GM23338 (cell line): ENCODE results near the gene PCTP. TPM values are rescaled to one million over a fixed set of nuclear protein-coding genes. Genes with fewer than 3 reads are reported as not detected.

ENCODE experiments used
- ATAC-seq: fragments of 200-7000 bp; cut with Tn5 transposase; 3 replicates; pipeline ENCODE4 v1.9.1; 2020
- DNase-seq: peaks from one replicate; pipeline ENCODE4 v3.0.0-alpha.2; 2015; ENCODE audit warnings: low spot score
- H2AFZ ChIP-seq: fragments of 200-600 bp; sonication (generic); 2 replicates; pipeline ENCODE4 v1.8.0; 2016; ENCODE audit warnings: antibody characterized with exemption, mild to moderate bottlenecking, moderate library complexity
- H3F3A ChIP-seq: fragments of 200-600 bp; sonication (generic); replicated peaks from 2 replicates; pipeline ENCODE4 v1.8.0; 2017; ENCODE audit warnings: antibody characterized with exemption, mixed run types, low read depth
- H3K27ac ChIP-seq: fragments of 200-600 bp; sonication (generic); 2 replicates; pipeline ENCODE4 v1.6.1; 2016; ENCODE audit warnings: low read depth
- H3K27me3 ChIP-seq: fragments of 200-600 bp; sonication (generic); 2 replicates; pipeline ENCODE4 v1.8.0; 2016; ENCODE audit warnings: mild to moderate bottlenecking, mixed run types, moderate library complexity; ENCODE audit not compliant: insufficient read depth
- H3K36me3 ChIP-seq: fragments of 200-600 bp; sonication (generic); 2 replicates; pipeline ENCODE4 v1.8.0; 2016; ENCODE audit warnings: mild to moderate bottlenecking; ENCODE audit not compliant: insufficient read depth
- H3K4me1 ChIP-seq: fragments of 200-600 bp; sonication (generic); 2 replicates; pipeline ENCODE4 v1.8.0; 2016; ENCODE audit warnings: mild to moderate bottlenecking, moderate library complexity; ENCODE audit not compliant: insufficient read depth
- H3K4me2 ChIP-seq: fragments of 200-600 bp; sonication (generic); 2 replicates; pipeline ENCODE4 v1.7.1; 2017; ENCODE audit warnings: mixed run types
- H3K4me3 ChIP-seq: fragments of 200-600 bp; sonication (generic); 2 replicates; pipeline ENCODE4 v1.6.1; 2016; ENCODE audit warnings: mixed run types
- H3K79me2 ChIP-seq: fragments of 200-600 bp; sonication (generic); replicated peaks from 2 replicates; pipeline ENCODE4 v1.8.0; 2017; ENCODE audit warnings: mild to moderate bottlenecking; ENCODE audit not compliant: insufficient read depth
- H3K9me2 ChIP-seq: fragments of 200-600 bp; sonication (generic); 2 replicates; pipeline ENCODE4 v1.8.0; 2017; ENCODE audit not compliant: insufficient read depth
- H4K20me1 ChIP-seq: fragments of 200-600 bp; sonication (generic); replicated peaks from 2 replicates; pipeline ENCODE4 v1.8.0; 2017; ENCODE audit warnings: mild to moderate bottlenecking; ENCODE audit not compliant: insufficient read depth
- H3K27ac Mint-ChIP-seq: 2 replicates; pipeline ENCODE4 v1.8.0; 2020; ENCODE audit warnings: inconsistent platforms, mild to moderate bottlenecking, moderate library complexity, mixed read lengths
- H3K27me3 Mint-ChIP-seq: 3 replicates; pipeline ENCODE4 v1.8.0; 2022; ENCODE audit warnings: low read depth, mild to moderate bottlenecking, moderate library complexity, mixed read lengths, inconsistent platforms; ENCODE audit not compliant: insufficient read depth, poor library complexity
- H3K36me3 Mint-ChIP-seq: 3 replicates; pipeline ENCODE4 v1.8.0; 2021; ENCODE audit warnings: low read depth, mild to moderate bottlenecking, inconsistent platforms, moderate library complexity, mixed read lengths
- H3K4me1 Mint-ChIP-seq: 3 replicates; pipeline ENCODE4 v1.8.0; 2020; ENCODE audit warnings: mild to moderate bottlenecking, inconsistent platforms, mixed read lengths
- H3K4me3 Mint-ChIP-seq: 3 replicates; pipeline ENCODE4 v1.8.0; 2021; ENCODE audit warnings: moderate library complexity, mild to moderate bottlenecking, inconsistent platforms, mixed read lengths
- H3K9me3 Mint-ChIP-seq: 3 replicates; pipeline ENCODE4 v1.8.0; 2020; ENCODE audit warnings: moderate library complexity, mild to moderate bottlenecking, inconsistent platforms, mixed read lengths
- CREB1 ChIP-seq: fragments of 250-450 bp; sonication (Bioruptor Pico); IDR thresholded peaks from 2 replicates; pipeline ENCODE4 v1.5.0; 2020; ENCODE audit warnings: low read depth, mild to moderate bottlenecking, moderate library complexity
- EZH2 ChIP-seq: fragments of 200-600 bp; sonication (generic); IDR thresholded peaks from one replicate; pipeline ENCODE4 v1.8.0; 2017; ENCODE audit warnings: antibody characterized with exemption, mild to moderate bottlenecking, low read depth; ENCODE audit not compliant: unreplicated experiment
- EZH2phosphoT487 ChIP-seq: fragments of 200-600 bp; sonication (generic); IDR thresholded peaks from one replicate; pipeline ENCODE4 v1.8.1; 2018; ENCODE audit warnings: antibody characterized with exemption; ENCODE audit not compliant: unreplicated experiment
- JUNB ChIP-seq: IDR thresholded peaks from one replicate; pipeline ENCODE4 v1.6.1; 2016; ENCODE audit warnings: antibody characterized with exemption; ENCODE audit not compliant: unreplicated experiment
- NANOG ChIP-seq: IDR thresholded peaks from 2 replicates; pipeline ENCODE4 v1.6.1; 2016; ENCODE audit warnings: antibody characterized with exemption, borderline replicate concordance
- POLR2AphosphoS5 ChIP-seq: IDR thresholded peaks from 2 replicates; pipeline ENCODE4 v1.6.1; 2016; ENCODE audit warnings: antibody characterized with exemption, low read depth
- STAT1 ChIP-seq: IDR thresholded peaks from one replicate; pipeline ENCODE4 v1.6.1; 2016; ENCODE audit warnings: antibody characterized with exemption; ENCODE audit not compliant: unreplicated experiment
- ZNF331 ChIP-seq: fragments of 250-450 bp; sonication (Bioruptor Pico); IDR thresholded peaks from 2 replicates; pipeline ENCODE4 v1.5.0; 2020; ENCODE audit warnings: low read depth, mild to moderate bottlenecking, moderate library complexity
- ZNF462 ChIP-seq: fragments of 250-450 bp; sonication (Bioruptor Pico); IDR thresholded peaks from 2 replicates; pipeline ENCODE4 v1.5.0; 2020; ENCODE audit warnings: mild to moderate bottlenecking, moderate library complexity
- polyA plus RNA-seq: library from polyadenylated mRNA; unstranded; fragments of >200 nt; fragmentation: Nextera tagmentation; extraction: Ambion mirVana; gene quantifications from 2 replicates; pipeline ENCODE4 v1.2.1, GENCODE V29; 2016
- total RNA-seq: library from RNA; depleted of rRNA; stranded (reverse); fragments of >200 nt; shearing (Covaris generic); gene quantifications from 2 replicates; pipeline ENCODE4 v1.2.3, GENCODE V29; 2014
- TF ChIP-seq, protein P1 (sequence below): IDR thresholded peaks from 2 replicates; pipeline ENCODE4 v1.6.1; 2016; ENCODE audit warnings: antibody characterized with exemption

PCTP gene
- total and polyA plus RNA-seq, 2 experiments from 2014 or later = 6.4 to 12.3 TPM

DNA sequence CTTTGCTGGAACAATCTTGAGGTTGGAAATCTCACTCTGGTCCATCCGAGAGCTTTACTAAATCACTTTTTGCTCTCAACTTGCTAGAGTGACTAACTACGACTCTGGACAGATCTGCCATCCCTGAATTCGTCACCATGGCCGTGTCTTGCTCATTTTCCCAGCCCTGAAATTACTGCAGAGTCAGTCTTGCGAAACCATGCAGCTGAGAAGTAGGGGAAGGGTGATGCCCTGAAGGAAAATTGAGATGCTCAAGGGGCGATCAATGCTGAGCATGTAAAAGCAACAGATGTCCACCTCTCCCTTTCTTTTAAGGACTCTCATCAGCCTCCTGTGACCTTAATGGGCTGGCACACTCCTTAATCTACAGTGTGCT, 18.8 kb downstream of the PCTP start:
- no peaks in the 10 kb centered on the region for H3K4me1 ChIP-seq
- H2AFZ ChIP-seq = no peak overlapping the region
- H4K20me1 ChIP-seq = no peaks in the 10 kb centered on the region
- H3F3A ChIP-seq = no peaks in the 10 kb centered on the region
- no peak for TF ChIP-seq EZH2phosphoT487
- no peak for TF ChIP-seq EZH2
- TF ChIP-seq POLR2AphosphoS5 = no peak
- no peak for TF ChIP-seq STAT1
- no peak for TF ChIP-seq NANOG
- no peak for TF ChIP-seq ZNF331 (CRISPR knock-in tag)
- TF ChIP-seq CREB1 (CRISPR knock-in tag) = no peak
- TF ChIP-seq, protein P1, sequence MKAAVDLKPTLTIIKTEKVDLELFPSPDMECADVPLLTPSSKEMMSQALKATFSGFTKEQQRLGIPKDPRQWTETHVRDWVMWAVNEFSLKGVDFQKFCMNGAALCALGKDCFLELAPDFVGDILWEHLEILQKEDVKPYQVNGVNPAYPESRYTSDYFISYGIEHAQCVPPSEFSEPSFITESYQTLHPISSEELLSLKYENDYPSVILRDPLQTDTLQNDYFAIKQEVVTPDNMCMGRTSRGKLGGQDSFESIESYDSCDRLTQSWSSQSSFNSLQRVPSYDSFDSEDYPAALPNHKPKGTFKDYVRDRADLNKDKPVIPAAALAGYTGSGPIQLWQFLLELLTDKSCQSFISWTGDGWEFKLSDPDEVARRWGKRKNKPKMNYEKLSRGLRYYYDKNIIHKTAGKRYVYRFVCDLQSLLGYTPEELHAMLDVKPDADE = no peak
- no peak for TF ChIP-seq JUNB
- TF ChIP-seq ZNF462 (CRISPR knock-in tag) = no peak
- Mint-ChIP-seq H3K27me3 (peaks cover 6% of the 10 kb centered on the region), H3K4me1 (no peaks in the 10 kb centered on the region), H3K9me3 (no peaks in the 10 kb centered on the region), H3K36me3 (peaks cover 7% of the 10 kb centered on the region; the same call in 2 of the 3 replicates), H3K4me3 (no peak overlapping the region), H3K27ac (no peak overlapping the region)
- H3K9me2 ChIP-seq = no peaks in the 10 kb centered on the region
- no peak overlapping the region for H3K4me2 ChIP-seq
- ATAC-seq = no peak
- no peak overlapping the region for H3K4me3 ChIP-seq
- H3K27ac ChIP-seq = no peak overlapping the region
- DNase-seq = no peak
- no peaks in the 10 kb centered on the region for H3K27me3 ChIP-seq
- H3K36me3 ChIP-seq = no peaks in the 10 kb centered on the region
- 0 out of 2 replicates have a peak, but pooled peaks cover 4% of the 10 kb centered on the region for H3K79me2 ChIP-seq
